NK-92 (cell line): ENCODE measurements around the gene CFB.

Experiments
- DNase-seq: peaks from one replicate; lab custom pipeline; 2025; ENCODE audit not compliant: unreplicated experiment; lab: John Stamatoyannopoulos, UW

The CFB gene

DNA sequence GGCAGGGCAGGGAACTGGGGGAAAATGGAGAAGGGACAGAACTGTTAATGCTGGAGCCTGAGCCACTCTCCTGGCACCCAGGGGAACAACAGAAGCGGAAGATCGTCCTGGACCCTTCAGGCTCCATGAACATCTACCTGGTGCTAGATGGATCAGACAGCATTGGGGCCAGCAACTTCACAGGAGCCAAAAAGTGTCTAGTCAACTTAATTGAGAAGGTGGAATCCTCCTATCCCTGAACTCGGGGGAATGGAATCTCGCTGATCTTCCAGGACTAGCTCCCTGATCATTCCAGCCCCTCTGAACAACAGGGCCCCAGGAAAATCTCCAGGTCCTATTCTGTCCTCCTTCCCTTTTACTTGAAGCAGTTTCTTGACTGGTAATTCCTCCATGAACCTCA is 2.0 kb downstream of the CFB start:
- DNase-seq = no peak

DNA sequence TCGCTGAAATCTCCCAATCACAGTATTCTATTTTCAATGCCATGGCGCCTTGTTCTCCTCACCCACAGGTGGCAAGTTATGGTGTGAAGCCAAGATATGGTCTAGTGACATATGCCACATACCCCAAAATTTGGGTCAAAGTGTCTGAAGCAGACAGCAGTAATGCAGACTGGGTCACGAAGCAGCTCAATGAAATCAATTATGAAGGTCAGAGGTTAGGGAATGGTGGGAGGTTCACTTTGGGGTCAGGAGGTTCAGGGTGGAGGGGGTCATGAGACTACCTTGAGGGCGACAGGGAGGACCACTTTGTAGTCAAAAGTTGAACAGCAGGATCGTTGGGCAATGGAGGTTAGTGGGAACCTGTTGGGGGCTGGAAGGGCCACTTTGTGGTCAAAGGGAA is 2.4 kb downstream of the CFB start:
- no peak for DNase-seq

- no peak for DNase-seq
These were observed 3.0 kb downstream of the CFB start for GRCh38 chr6:31948753-31949413.

DNA sequence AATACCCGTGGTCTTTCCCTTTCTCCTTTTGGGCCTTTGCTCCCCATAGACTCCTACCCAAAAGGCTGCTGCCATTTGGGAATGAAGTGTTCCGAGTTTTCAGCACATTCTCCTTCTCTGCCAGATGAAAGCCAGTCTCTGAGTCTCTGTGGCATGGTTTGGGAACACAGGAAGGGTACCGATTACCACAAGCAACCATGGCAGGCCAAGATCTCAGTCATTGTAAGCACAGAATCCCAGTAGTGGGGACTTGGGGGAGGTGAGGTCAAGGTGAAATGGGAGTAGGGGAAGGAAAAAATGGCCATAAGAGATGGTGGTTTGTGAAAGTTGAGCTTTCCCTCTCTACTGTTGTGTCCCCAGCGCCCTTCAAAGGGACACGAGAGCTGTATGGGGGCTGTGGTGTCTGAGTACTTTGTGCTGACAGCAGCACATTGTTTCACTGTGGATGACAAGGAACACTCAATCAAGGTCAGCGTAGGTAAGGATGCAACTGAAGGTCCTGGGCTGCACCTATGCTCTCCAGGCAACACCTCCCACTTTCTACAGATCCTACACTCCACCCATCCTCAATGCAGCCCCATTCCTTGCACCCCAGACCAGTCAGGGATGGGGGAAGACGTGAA is 4.1 kb downstream of the CFB start:
- DNase-seq = no peak

DNA sequence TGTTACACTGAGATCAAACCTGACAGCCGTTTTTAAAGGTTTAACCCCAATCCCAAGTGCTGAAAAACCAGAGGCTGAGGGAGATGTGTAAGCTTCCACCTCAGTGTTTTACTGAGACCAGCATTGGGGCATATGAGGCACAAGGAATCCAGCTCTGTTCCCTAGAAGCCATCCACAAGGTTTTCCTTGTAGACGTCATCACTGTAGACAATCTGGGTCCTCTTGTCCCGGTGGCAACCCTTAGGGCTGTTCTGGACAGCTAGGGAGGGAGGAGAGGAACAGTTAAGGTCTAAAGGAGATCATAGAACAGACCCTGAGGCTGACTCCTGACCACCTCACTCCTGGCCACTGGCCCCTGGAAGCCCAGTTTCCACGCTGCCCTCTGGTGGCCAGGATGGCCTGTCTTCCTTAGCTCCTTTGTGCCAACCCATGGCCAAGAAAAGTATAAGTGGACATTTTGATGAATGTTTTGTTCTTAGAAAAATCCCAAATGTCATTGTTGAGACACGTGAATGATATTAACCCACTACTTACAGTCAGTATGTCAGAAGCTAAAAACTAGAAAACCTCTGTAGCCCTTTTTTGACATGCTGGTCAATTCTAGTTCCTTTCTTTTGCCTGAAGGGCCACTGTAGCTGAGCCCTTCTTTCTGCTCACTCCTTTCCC is 6.4 kb downstream of the CFB start:
- no peak for DNase-seq

DNA sequence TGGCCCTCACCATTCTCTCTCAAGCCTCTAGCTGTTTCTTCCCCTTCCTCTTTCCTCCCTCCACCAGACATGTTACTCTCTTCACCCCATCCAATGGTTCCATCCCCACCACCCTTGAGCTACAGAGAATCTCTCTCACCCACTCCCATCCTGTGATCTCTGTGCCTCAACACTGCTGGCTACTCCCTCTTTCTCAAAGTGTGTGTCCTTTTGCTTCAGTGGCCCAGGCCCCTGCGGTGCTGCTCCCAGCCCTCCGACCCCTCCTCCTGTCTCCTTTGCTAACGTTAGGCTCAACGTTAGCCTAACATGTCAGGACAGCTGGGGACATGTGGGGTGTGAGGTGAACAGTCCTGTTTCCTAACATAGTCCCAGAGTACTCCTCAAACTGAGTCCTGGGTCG is 7.0 kb downstream of the CFB start:
- no peak for DNase-seq

DNA sequence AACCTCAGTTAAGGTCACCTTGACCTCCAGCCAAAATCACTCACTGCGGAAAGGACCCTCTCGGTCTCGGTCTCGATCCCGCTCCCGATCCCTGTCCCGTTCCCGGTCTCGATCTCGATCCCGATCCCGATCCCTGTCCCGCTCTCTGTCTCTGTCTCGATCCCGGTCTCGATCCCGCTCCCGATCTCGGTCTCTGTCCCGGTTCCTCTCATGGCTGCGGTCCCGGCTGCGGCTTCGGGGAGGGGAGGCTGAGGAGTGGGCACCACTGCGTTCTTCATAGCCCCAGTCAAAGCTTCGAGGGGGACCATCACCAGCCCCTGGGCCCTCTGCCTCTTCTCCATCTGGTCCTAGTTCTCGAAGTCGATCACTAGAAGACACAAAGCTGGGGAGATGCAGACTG is 8.6 kb downstream of the CFB start:
- DNase-seq = no peak

- no peak for DNase-seq
These were observed 10.9 kb downstream of the CFB start for GRCh38 chr6:31956796-31957195.

GRCh38 chr6:31958412-31958740 is 12.5 kb downstream of the CFB start:
- DNase-seq = no peak

GRCh38 chr6:31958741-31959739 is 13.1 kb downstream of the CFB start, which contains the start of the genes NELFE and SKIC2:
Gene NELFE, minus strand, starts transcription at chr6:31958971. Its CDS starts 525 bp downstream, at chr6:31958446.
Gene SKIC2, plus strand, starts transcription at chr6:31959175. Its CDS starts 18 bp downstream, at chr6:31959193.
- peak; percentile 74 for DNase-seq

GRCh38 chr6:31961616-31962015 is 15.7 kb downstream of the CFB start:
- DNase-seq = no peak

DNA sequence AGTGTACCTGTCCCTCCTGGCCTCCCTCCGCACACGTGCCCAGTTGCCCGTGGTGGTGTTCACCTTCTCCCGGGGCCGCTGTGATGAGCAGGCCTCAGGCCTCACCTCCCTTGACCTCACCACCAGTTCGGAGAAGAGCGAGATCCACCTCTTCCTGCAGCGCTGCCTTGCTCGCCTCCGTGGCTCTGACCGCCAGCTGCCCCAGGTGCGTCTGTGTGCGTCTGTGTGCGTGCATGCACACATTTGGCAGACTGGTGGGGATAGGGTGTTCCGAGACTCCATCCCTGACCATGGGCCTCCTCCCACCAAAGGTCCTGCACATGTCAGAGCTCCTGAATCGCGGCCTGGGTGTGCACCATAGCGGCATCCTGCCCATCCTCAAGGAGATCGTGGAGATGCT is 18.0 kb downstream of the CFB start:
- no peak for DNase-seq

DNA sequence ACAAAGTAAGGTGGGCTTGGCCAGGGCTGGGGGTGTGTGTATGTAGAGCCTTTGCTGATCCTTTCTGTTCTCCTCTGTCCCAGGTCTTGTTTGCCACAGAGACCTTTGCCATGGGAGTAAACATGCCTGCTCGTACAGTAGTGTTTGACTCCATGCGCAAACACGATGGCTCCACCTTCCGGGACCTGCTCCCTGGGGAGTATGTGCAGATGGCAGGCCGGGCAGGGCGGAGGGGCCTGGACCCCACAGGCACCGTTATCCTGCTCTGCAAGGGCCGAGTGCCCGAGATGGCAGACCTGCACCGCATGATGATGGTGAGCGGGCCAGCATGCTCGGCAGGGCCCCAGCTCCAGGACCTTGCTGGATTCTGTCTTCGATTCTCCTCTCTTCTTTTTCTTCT is 19.8 kb downstream of the CFB start:
- DNase-seq = no peak

DNA sequence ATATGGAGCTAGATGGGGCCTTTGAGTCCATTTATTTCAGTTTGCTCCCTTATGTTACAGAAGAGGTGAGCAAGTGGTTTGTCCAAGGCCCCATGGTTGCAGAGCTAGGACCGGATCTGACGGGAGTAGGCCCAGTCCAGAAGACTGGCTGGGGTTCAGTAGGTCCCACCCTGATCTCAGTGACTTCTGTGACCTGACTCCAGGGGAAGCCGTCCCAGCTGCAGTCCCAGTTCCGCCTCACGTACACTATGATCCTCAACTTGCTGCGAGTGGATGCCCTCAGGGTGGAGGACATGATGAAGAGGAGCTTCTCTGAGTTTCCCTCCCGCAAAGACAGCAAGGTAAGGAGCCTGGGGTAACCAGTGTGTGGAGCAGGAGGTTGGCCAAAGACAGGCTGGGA is 20.6 kb downstream of the CFB start:
- DNase-seq = no peak

GRCh38 chr6:31966997-31967925 is 21.4 kb downstream of the CFB start:
- no peak for DNase-seq

GRCh38 chr6:31967926-31968320 is 22.0 kb downstream of the CFB start:
- DNase-seq = no peak

- DNase-seq = no peak
These were observed 22.4 kb downstream of the CFB start for GRCh38 chr6:31968326-31968725.

GRCh38 chr6:31968791-31969711 is 23.2 kb downstream of the CFB start:
- no peak for DNase-seq
